Left kidney (tissue), 2 donors: ENCODE measurements around the gene CD79A. TPM values are rescaled to one million over a fixed set of nuclear protein-coding genes. Genes with fewer than 3 reads are reported as not detected.
"Not testable (repeated sequence)": the region's sequence is repeated elsewhere in the genome, so short reads cannot be mapped to it uniquely, and the experiment has no call there.

Experiments
- DNase-seq: peaks from one replicate; pipeline ENCODE4 v3.0.0-alpha.2; 2013
- polyA plus RNA-seq: library from polyadenylated mRNA; unstranded; fragments of 120-200 nt; gene quantifications from one replicate; pipeline ENCODE4 v1.2.1, GENCODE V29; 2013; ENCODE audit not compliant: insufficient read length

The CD79A gene
- polyA plus RNA-seq, 1 donor: 0.40 TPM

- no peak for DNase-seq
Measured at GRCh38 chr19:41905273-41906002, 28.4 kb downstream of the CD79A start.

- DNase-seq: no peak
Measured at GRCh38 chr19:41906271-41906670, 29.2 kb downstream of the CD79A start.

GRCh38 chr19:41906916-41907680, 30.0 kb downstream of the CD79A start:
- DNase-seq: no peak

- DNase-seq: no peak
Measured at GRCh38 chr19:41907994-41908615, 31.0 kb downstream of the CD79A start.

- DNase-seq: no peak
Measured at GRCh38 chr19:41908724-41909464, 31.8 kb downstream of the CD79A start.

- no peak for DNase-seq
Measured at GRCh38 chr19:41909706-41910105, 32.6 kb downstream of the CD79A start.

- no peak for DNase-seq
Measured at GRCh38 chr19:41910240-41910991, 33.3 kb downstream of the CD79A start.

GRCh38 chr19:41910992-41911888, 34.2 kb downstream of the CD79A start:
- DNase-seq: no peak

GRCh38 chr19:41911889-41912731, 35.0 kb downstream of the CD79A start:
- DNase-seq: no peak

- DNase-seq: no peak
Measured at GRCh38 chr19:41912899-41913537, 35.9 kb downstream of the CD79A start.

- DNase-seq: no peak
Measured at GRCh38 chr19:41913538-41914423, 36.7 kb downstream of the CD79A start.

- DNase-seq: not testable (repeated sequence)
Measured at GRCh38 chr19:41914424-41914834, 37.4 kb downstream of the CD79A start.

- no peak for DNase-seq
Measured at GRCh38 chr19:41915021-41915775, 38.1 kb downstream of the CD79A start.

- DNase-seq: no peak
Measured at GRCh38 chr19:41915776-41916414, 38.8 kb downstream of the CD79A start.

- DNase-seq: no peak
Measured at GRCh38 chr19:41917676-41918075, 40.6 kb downstream of the CD79A start.

GRCh38 chr19:41918095-41918494, 41.0 kb downstream of the CD79A start:
- no peak for DNase-seq
